HG03135 (cell line): ENCODE results near the gene LBH.
"Not testable (repeated sequence)": the region's sequence is repeated elsewhere in the genome, so short reads cannot be mapped to it uniquely, and the experiment has no call there.

Experiments used
- ATAC-seq: cut with Tn5 transposase; IDR thresholded peaks from one replicate; pipeline ENCODE4 v1.9.1; 2021; ENCODE audit warnings: mild to moderate bottlenecking, moderate library complexity; ENCODE audit not compliant: unreplicated experiment

Gene LBH

DNA sequence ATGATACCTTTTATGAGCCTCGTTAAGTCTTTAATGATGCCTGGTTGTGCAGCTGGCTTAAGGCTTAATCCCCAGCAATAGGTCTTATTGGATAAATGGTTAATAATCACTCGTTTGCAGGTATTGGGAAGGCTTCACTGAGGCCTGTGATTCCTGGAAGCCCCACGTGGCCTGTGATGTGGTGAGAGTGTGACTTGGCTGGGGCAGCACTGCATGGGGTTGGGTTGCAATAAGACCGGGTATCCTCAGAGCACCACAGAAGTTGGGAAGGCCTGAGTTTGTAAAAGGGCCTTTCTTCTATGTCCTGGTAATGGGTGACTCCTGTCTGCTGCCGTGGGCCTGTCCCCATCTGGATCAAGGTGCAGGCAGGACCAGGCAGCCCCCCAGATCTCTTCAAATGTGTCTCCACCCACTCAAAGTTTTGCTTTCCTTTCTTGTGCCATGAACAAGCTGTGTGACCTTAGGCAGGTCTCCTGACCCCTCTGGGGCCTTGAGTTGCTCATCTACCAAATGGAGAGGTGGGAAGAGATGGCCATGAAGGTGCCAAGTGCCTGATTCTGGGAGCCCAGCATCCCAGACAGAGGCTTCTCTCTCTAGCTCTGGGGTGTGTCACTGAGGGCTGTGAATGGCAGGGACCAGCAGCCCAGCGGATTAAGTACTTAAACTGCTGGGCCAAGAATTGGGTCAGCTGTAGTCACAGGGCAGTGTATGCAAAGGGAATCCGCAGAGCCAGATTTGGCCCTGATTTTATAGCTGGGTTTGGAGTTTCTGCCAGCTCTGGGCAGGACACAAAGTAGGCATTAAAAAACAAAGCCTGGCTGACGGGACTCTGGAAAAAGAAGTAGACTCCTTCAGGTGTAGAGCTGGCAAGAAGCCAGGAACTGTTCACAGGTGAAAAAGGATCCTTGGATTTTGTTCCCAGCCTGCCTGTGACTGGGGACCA, 24.4 kb downstream of the LBH start:
- ATAC-seq, result no peak

DNA sequence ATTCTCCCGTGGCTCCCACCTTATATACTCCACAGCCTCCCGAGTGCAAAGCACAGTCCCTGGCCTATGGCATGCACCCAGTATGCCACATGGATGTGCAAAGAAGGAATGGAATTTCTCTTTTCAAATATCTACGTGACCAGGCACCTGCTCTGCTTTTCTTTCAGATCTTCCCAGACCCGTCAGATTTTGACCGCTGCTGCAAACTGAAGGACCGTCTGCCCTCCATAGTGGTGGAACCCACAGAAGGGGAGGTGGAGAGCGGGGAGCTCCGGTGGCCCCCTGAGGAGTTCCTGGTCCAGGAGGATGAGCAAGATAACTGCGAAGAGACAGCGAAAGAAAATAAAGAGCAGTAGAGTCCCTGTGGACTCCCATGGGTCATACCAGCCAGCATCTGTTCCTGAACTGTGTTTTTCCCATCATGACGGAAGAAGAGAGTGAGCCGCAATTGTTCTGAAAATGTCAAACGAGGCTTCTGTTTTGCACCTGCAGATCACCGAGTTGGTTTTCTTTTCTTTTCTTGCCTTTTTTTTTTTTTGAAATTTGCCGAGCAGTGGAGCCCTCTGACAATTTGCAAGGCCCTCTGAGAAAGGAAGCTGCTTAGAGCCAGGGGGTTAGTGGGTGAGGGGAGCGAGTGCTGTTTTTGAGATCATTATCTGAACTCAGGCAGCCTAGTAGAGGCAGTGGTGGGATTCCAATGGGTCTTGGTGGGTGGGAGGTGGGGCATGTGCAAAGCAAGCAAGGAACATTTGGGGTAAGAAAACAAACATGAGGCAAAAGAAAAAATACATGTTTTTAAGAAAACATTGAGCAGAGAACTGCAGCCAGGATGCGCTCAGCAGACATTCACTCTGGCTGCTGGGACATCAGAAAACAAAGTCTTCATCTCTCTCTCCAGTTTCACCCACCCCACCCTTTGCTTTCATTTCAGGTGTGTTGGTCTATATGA, 26.2 kb downstream of the LBH start:
- no peak for ATAC-seq

DNA sequence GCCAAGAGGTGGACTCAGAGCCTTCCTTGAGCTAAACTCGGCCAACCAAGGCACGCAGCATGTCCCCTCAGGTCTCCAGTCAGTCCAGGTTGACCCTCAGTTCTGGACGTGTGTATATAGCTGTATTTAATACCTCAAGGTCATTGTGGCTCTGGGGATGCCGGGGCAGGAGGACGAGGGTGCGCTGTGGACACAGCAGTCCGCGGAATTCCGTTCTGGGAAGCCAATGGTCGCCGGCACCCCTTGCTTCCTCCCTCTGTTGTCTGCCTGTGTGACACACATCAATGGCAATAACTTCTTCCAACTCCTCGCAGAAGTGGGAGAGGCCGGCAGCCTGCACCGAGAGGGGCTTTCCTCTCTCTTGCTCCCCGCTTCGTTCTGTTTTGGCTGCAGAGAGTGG, 27.7 kb downstream of the LBH start:
- ATAC-seq, result no peak

DNA sequence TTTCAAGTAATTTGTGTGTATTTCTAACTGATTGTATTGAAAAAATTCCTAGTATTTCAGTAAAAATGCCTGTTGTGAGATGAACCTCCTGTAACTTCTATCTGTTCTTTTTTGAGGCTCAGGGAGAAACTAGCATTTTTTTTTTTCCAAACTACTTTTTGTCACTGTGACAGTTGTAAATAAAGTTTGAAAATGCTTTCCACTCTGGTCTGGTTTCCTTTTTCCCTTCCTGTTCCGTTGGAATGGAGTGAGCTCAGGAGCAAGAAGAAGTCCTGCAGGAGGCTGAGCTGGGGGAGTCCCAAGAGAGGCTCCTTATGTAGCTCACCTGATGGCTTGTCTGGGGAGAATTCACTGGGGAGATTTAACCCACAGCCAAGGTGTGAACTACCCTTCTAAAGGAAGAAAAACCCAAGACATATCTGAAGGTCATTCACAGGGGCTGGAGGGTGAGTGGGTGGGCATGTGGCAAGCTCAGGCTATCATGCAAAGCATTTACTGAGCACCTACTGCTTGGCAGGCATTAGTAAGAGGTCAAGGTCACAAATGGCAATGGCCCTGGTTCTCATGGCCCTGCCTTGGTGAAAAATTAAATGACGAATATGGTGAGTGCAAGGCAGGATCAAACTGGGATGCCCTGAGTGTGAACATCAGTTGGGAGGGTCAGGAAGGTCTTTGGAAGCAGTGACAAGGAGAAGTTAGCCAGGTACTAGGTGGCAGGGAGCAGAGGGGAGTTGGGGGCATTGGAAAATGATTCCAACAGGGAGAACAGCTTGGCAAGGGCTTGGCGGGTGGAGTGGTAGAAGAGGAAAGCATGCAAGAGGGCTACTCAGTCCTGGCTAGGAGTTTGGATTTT, 28.7 kb downstream of the LBH start:
- ATAC-seq, result no peak

DNA sequence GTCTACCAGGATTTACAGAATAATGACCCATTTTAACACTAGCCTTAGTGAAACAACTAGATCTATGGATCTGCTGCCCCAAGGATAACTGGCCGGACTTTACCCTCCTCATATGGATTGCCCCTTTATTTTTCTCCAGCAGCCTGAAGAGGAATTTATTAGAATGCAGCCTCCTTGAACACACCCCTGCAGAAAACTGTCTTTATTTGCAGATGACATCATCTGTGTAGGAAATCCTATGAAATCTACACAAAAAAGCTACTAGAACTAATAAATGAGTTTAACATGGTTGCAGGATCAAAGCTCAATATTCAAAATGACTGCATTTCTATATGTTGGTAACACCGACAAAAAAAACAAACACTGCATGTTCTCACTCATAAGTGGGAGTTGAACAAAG, 29.6 kb downstream of the LBH start:
- ATAC-seq, result no peak

DNA sequence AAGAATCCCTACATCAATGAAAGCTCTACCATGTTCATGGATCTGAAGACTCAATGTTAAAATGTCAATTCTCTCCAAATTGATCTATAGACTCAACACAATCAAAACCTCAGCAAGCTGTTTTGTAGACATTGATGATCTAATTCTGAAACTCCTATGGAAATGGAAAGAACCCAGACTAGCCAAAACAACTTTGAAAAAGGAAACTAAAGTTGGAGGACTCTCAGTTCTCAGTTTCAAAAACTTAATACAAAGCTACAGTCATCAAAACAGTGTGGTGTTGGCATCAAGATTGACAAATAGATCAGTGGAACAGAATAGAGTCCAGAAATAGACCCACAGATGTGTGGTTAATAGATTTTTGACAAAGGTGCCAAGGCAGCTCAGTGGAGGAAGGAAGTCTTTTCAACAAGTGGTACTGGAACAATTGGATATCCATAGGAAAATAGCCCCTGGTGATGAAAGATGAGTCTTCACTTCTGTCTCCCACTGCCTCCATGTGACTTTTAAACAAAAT, 30.4 kb downstream of the LBH start:
- no peak for ATAC-seq

DNA sequence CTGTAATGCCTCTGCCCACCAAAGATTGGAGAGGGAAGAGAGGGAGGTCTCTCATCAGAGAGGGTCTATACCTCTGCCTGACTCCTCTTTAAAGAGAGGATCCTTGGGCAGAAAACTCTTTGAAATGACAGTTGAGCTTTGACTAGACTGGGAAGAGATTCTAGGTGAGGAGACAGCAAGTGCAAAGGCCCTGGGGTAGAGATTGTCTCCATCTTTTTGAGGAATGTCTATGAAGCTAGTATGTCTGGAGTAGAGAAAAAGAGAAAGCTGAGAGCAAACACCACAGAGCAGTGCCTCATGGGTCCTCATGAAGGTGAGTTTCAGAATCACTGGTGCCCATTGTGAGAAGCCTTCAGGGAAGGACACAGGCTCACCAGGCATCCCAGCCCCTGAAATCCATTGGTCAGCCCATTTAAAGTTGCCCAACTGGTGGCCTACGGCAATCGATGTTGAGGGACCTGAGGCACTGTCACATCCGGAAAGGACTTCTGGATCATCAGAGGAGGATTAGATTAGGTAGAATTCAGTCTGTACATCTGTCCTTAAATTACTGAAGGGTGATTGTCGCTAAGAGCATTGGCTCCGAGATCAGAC, 31.5 kb downstream of the LBH start:
- no peak for ATAC-seq

DNA sequence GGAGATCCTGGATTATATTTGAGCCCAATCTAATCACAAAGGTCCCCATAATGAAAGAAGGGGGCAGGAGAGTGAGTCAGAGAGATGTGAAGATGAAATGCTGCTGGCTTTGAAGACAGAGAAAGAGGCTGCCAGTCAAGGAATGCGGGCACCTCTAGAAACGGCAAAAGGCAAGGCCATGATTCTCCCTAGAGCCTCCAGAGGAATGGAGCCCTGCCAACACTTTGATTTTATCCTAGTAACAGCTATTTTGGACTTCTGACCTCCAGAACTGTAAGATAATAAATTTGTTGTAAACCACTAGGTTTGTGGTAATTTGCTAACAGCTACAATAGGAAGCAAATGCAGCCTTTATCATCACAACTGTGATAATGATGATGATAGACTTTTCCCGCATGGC, 32.9 kb downstream of the LBH start:
- ATAC-seq, result no peak

DNA sequence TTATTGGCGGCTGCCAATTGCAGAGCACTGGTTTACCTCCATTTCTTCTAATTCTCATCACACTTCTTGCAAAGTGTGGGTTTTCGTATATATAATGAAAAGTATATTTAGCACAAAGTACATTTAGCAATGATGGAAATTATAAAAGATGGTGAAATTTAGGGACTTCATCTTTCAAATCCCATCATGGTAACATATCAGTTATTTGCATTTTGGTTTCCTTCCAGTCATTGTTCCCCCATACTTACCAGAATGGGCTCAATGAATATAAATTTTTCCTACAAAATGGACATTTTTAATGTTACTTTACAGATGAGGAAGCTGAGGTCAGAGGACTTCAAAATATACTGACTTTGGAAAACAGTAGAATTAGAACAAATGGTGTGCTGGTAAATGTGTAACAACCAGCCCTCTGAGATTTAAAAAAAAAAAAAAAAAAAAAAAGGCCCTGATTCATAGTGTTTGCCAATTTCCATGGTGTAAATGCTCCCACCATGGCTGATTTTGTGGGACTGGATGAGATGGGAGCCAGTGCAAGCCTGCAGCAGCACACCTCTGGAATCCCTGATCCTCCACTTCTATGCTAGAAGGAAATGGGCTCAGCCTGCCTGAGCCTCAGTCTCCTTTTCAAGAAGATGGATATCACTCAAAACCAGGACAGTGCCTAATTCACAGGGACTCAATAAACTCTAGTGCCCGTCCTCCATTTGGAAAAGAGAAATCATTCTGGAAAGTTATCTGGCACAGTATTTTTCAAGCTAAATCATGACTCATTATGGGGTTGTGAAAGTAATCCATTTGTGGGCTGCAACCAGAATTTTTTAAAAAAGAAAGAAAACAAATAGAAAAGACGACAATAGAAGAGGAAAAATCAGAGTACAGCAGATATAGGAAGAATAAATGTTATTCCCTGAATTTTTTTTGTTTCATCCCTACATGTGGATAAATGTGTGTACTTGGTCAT, 34.0 kb downstream of the LBH start:
- ATAC-seq, result no peak

DNA sequence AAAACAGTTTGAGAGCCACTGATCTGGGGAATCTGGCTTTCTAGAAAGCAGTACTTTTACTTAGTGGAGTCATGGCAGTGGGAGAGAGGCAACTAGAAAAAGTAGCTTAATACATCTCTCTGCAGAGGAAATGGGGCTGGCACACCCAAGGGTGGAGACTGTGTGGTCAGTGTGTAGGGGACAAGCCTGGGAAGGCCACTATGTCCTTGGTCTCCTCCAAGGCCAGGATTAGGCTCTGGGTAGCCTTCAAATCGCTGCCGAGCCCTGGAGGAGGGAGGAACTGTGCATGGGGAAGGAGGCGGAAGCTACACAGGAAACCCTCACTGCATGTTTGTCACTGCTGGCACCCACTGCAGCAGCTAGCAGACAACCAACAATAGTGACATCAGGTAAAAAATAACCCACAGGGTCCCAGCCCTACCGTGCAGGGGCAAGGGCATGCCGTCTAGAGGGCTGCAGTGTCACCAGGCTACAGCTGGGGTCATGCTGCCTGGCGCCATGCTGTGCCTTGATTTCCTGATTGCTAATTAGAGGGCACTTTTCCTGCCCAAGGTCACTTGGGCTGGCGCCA, 34.8 kb downstream of the LBH start:
- ATAC-seq, result no peak

DNA sequence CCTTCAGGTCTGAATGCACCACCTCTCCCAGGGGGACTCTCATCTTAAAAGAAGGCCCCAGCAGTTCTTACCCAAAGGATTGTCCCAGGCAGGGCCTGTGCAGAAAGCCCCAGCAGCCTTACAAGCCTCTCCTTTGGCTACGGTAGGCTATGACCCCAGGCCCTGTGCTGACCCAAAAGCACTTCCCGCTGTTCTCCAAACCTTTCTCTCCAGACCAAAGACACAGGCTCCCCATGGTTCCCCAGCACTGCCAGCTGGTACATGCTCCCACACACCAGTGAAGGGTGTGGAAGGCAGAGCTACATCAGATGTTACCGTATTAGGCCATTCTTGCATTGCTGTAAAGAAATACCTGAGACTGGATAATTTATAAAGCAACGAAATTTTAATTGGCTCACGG, 35.4 kb downstream of the LBH start:
- no peak for ATAC-seq

DNA sequence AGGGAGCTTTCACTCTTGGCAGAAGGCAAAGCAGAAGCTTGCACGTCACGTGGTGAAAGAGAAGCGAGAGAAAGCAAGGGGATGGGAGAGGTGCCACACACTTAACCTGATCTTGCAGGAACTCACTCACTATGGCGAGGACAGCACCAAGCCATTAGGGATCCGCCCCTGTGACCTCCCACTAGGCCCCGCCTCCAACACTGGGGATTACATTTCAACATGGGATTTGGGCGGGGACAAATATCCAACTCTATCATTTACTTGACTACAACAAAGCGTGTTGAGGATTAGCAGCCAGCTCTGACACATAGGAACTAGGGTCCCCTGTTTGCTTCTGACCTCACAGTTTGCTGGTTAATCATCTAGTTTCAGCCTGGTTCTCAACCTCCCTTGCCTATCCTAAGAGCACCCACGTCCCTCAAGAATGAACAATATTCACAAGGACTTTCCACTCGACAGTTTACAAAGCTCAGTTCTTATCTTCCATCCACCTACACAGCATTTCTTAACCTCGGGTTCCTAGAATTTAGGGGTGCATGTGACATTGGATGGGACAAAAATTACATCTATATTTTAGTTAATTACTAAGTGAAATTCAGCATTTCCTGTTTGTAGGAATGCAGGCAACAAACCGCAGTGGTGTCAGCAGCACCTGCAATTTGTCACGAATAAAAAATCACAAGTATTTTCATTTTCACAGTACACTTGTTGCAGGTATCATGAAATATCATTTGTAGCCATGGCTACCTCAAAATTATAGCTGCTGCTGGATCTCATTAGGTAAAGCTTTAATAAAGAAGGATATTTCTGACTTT, 36.0 kb downstream of the LBH start:
- ATAC-seq, result no peak

DNA sequence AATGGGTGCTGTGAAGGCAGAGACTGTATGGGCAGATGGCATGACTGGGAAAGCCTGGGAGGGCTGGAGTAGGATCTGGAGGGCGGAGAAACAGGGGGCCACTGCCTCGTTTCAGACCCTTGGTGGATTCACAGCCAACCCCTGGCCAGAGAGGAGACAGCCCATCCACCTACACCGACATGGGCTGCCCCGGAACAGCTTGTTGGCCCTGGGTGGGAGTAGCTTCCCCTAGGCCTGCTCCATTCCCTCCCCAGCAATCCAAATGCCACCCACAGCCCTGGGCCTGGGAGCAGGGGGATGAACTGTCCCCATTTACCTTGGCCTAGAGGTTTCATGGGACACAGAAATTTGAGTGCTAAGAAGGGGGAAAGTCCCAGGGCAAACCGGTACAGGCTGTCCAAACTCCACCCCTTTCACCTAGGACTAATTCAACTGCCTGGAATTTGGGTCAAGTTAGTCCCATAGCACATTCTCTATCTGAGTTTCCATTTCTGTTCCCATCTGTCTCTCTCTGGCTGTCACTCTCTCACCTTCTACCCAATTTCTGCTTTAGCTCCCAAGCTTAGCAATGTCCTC, 37.0 kb downstream of the LBH start:
- no peak for ATAC-seq

DNA sequence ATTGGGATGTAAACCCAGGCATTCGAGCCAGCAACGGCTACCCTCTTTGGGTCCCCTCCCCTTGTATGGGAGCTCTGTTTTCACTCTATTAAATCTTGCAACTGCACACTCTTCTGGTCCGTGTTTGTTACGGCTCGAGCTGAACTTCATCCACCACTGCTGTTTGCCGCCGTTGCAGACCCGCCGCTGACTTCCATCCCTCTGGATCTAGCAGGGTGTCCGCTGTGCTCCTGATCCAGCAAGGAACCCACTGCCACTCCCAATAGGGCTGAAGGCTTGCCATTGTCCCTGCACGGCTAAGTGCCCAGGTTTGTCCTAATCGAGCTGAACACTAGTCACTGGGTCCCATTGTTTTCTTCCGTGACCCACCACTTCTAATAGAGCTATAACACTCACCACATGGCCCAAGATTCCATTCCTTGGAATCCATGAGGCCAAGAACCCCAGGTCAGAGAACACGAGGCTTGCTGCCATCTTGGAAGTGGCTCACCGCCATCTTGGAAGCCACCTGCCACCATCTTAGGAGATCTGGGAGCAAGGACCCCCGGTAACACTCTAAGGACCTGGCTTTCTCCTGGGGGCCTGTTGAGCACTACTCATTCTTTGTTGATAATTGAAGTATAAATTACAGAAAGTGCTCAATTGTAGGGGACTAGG, 37.9 kb downstream of the LBH start:
- not testable (repeated sequence) for ATAC-seq

DNA sequence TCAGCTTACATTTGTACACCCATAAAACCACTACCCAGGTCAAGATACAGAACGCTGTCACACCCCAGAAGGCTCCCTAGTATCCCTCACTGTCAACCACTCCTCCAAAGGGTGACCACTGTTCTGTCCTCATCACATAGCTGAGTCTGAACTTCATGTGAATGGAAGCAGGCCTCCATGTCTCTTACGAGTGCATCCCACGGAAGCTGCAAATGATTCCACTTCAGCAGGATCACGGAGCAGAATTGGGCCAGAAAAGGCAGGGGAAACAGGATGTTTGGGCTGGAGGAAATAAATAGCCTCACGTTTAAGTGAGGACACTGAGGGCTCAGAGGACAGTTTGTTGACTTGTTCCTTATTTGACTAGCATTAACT, 38.4 kb downstream of the LBH start:
- no peak for ATAC-seq

DNA sequence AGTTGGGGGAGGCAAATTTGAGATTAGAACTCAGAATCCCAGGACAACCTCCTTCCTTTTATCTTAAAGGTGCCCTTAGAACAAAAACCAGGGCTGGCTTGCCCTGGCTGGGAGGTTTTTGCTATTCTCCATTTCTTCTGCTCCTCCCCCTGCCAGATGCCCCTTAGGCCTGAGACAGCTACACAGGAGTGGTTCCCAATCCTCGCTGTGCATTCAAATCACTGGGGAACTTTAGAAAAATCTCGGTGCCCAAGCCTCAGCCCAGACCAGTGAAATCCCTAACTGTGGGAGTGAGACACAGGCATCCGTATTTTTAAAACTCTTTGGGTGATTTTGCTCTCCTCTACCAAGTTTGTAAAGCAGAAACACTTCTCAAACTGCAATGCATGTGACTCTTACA, 38.8 kb downstream of the LBH start:
- no peak for ATAC-seq

DNA sequence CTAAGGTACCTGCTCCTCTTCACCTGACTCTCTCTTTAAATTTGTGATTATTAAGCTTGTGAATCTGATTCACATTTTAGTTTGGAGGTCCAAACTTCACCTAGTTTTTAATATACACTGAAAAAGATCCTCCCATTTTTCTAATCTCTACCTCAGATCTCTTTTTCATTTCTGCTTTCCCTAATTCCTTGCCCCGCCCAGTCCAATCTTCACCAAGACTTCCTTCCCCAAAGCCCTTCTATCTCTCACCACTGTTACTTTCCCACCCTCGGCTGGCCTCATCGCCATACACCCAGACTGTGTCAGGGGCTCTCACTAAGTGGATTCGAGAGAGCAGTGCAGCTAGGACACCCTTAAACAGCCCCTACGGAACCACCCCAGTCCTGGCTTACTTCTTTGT, 40.0 kb downstream of the LBH start:
- ATAC-seq, result no peak
